Measurements from ENCODE around the gene PLEKHG5. TPM values are rescaled to one million over a fixed set of nuclear protein-coding genes. Genes with fewer than 3 reads are reported as not detected.

The PLEKHG5 gene
- total RNA-seq, 1 donor: 11.2 TPM

DNA sequence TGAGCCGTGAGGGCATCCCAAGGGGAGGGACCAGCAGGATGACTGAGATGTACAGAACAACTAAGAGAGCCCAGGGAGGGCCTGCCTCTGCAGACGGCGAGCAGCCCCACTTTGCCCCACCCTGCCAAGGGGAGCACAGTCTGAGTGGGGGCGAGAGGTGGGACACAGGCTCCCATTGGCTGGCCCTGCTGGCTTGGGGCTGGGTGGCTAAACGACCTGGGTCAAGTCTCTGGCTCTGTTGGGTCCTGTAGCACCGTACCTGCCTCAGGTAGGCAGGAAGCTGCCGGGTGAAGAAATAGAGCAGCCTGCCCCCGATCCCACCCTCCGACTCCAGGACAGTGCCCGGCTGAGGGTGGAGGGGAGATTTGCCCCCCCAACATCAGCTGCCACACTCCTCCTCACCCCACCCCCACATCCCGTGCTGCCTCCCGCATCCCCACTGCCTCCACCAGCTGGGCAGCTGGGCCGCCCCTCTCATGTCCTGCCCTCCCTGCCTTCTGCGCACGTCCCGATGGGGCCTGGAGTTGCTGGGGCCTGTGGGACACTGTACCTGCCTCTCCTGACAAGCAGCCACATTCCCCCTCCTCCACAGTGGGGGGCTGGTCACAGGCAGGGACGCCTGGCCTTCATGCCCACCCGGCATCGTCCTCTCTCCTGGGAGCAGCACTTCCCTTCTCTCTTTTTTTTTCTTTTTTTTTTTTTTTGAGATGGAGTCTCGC, 12.6 kb upstream of the PLEKHG5 start:
- DNase-seq (ENCODE audit: low read depth): no peak
- TF ChIP-seq, protein P1, sequence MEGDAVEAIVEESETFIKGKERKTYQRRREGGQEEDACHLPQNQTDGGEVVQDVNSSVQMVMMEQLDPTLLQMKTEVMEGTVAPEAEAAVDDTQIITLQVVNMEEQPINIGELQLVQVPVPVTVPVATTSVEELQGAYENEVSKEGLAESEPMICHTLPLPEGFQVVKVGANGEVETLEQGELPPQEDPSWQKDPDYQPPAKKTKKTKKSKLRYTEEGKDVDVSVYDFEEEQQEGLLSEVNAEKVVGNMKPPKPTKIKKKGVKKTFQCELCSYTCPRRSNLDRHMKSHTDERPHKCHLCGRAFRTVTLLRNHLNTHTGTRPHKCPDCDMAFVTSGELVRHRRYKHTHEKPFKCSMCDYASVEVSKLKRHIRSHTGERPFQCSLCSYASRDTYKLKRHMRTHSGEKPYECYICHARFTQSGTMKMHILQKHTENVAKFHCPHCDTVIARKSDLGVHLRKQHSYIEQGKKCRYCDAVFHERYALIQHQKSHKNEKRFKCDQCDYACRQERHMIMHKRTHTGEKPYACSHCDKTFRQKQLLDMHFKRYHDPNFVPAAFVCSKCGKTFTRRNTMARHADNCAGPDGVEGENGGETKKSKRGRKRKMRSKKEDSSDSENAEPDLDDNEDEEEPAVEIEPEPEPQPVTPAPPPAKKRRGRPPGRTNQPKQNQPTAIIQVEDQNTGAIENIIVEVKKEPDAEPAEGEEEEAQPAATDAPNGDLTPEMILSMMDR (IDR thresholded peaks at IDR 0.05; ENCODE audit: insufficient read depth, low read depth, low read length): no peak
- no peak overlapping the region for H3K4me3 ChIP-seq (ENCODE audit: low read depth, low read length)

DNA sequence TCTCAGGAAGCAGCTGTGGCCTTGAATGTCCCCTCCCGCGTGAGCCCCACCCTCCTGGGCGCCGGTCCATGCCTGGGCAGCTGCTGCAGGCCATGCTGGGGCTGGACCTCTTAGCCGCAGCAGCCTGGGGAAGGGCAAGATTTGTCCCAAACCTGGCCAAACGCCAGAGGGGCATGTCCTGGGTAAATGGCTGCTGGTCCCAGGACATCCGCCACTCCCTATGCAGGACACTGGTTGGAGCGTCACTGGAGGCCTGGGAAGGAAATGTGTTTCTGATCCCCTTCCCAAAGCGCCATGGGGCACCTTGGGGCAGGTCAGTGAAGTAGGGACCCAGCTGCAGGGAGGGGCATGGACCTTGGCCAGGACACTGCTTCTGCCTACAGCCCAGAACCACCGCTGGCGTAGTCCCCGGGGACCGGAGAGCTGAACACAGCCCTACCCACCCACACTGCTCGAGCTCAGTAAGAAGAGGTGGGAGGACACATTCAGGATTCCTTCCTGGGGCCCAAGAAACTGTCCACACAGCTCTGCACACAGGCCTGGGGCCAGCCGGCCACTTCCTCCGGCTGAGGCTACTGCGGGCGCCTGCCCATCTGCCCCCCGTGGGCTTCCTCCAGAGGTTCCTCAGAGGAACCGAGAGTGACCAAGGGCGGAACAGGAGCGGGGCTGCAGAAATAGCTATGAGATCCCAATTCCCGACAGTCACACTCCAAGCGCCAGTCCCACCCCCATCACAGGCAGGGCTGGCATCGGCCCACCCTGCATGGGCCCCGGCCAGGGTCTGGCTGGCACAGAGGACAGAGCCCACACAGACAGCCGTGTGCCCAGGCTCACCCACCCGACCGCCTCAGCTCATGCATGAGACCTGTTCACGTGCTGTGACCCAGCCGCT, 10.8 kb upstream of the PLEKHG5 start:
- no peak for DNase-seq (ENCODE audit: low read depth)
- no peak overlapping the region for H3K4me3 ChIP-seq (ENCODE audit: low read depth, low read length)
- TF ChIP-seq, protein P1 (IDR thresholded peaks at IDR 0.05; ENCODE audit: insufficient read depth, low read depth, low read length): no peak

DNA sequence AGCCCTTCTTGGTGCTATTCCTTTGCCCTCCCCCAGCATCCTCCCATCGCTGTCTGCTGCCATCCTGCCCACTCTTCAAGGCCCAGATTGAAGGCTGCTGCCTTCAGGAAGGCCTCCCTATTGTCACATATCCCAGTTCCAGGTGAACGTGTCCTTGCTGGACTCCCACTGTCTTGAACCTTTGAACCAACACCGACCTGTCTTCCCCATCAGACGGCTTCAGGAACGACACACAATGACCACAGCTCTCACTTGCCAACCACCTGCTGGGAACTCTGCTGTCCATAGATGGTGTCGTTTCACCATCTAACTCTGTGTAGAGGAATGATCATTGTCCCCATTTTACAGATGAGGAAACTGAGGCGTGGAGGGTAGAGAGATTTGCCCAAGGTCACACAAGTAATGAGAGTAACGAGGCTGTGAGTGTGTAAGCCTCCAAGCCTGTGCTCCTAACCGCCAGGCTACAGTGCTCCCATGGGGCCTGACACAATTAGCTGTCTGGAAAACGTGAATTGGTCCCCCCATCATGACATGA, 9.9 kb upstream of the PLEKHG5 start:
- TF ChIP-seq, protein P1 (IDR thresholded peaks at IDR 0.05; ENCODE audit: insufficient read depth, low read depth, low read length): no peak
- DNase-seq (ENCODE audit: low read depth): no peak
- H3K4me3 ChIP-seq (ENCODE audit: low read depth, low read length): no peak overlapping the region

DNA sequence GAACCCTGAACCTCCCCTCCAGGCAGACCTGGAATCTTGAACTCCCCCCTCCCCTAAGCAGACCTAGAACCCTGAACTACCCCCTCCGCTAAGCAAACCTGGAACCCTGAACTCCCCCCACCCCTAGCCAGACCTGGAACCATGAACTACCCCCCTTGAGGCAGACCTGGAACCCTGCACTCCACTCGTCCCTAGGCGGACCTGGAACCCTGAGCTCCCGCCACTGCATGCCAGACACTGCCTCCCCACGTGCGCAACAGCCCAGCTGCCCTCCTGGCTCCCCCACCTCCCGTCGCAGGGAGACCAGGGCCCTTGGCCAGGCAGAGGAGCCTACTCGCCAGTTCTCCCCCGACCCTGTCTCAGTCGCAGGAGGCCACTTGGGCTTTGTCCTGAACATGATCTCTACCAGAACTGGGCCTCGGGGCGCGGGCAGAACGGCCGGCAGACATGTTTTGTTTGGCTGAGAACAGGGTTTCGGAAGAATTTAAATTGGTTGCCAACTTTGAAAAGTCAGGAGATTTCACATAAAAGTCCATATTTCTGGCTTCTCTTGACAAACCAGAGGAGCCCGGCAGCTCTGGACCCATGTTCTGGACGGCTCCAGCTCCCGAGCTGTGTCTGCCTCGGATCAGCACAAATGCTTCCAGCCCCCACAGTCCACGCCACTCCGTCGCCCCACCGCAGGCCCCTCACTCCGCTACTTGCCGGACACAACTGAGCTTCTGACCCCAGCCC, 9.2 kb upstream of the PLEKHG5 start:
- TF ChIP-seq, protein P1 (IDR thresholded peaks at IDR 0.05; ENCODE audit: insufficient read depth, low read depth, low read length): no peak
- H3K4me3 ChIP-seq (ENCODE audit: low read depth, low read length): no peak overlapping the region
- DNase-seq (ENCODE audit: low read depth): no peak

DNA sequence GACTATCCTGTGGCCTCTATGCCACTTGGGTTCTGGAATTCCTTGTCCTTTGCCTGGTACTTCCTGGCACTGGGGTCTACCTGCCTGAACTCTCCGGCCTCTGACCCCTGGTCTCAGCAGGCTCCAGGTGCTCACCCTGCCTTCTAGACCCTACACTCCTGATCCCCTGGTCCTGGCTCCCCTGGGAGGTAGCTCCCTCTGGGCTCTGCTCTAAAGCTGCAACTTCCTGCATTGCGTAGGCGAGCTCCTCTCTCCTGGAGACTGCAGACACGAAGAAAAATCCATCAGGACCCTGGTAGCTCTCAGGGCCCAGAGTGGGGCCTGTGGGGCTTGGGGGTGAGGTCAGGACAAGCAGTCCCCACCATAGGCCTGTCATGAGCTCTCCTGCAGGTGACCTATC, 7.8 kb upstream of the PLEKHG5 start:
- DNase-seq (ENCODE audit: low read depth): no peak
- TF ChIP-seq, protein P1 (IDR thresholded peaks at IDR 0.05; ENCODE audit: insufficient read depth, low read depth, low read length): no peak

DNA sequence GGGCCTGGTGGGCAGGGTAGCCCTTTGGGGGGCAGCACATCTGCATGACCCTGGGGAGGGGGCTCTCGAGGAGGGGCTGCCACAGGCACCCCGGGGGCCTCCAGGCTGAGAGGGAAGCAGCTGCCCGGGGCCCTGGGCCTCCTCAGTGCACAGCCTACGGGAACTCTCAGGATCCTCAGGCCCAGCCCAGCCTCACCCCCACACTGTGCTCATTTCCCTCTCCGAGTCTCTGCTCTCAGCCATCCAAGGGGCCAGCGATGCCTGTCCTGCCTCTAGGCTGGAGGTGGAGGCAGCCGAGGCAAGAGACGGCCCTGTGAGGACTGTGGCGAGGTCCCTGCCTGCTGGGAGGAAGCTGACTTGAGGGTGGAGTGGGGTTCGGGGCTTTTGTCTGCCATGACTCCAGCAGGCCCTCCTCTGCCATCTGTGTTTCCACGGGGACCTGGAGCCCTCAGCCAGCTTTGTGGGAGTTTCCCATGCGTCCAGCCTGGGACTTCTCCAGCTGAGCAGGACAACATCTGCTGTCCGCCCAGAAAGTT, 7.2 kb upstream of the PLEKHG5 start:
- TF ChIP-seq, protein P1 (IDR thresholded peaks at IDR 0.05; ENCODE audit: insufficient read depth, low read depth, low read length): no peak
- H3K4me3 ChIP-seq (ENCODE audit: low read depth, low read length): no peak overlapping the region
- DNase-seq (ENCODE audit: low read depth): peak; percentile 39

More for the DNA sequence above, 7.8 kb upstream of the PLEKHG5 start:
- no peak overlapping the region for H3K4me3 ChIP-seq (ENCODE audit: low read depth, low read length)
